Psoas muscle (tissue), 8 donors: ENCODE results near the gene PUDP. TPM values are rescaled to one million over a fixed set of nuclear protein-coding genes. Genes with fewer than 3 reads are reported as not detected.

Experiments used
- ATAC-seq, 4 donors: fragments of 200-7000 bp; cut with Tn5 transposase; one replicate each; pipeline ENCODE4 v1.9.1; 2020; ENCODE audit warnings: moderate library complexity in 3 of 4, mild to moderate bottlenecking in 2 of 4
- DNase-seq, 2 donors: peaks; one replicate each; pipeline ENCODE4 v3.0.0-alpha.2; 2020
- H3K27ac ChIP-seq: fragments of 200-600 bp; one replicate; pipeline ENCODE4 v1.8.0; 2022
- H3K27me3 ChIP-seq, 3 donors: fragments of 200-600 bp in 1 of 3; one replicate each; pipeline versions ENCODE4 v1.6.1 to v1.8.0; 2013 to 2022; ENCODE audit warnings: low read length in 2 of 3, mild to moderate bottlenecking in 2 of 3, moderate library complexity in 1 of 3; ENCODE audit not compliant: insufficient read depth in 3 of 3
- H3K36me3 ChIP-seq, 2 donors: fragments of 200-600 bp in 1 of 2; one replicate each; pipeline versions ENCODE4 v1.6.1 to v1.8.0; 2013 to 2022; ENCODE audit warnings: low read depth in 1 of 2, mild to moderate bottlenecking in 1 of 2, moderate library complexity in 1 of 2; ENCODE audit not compliant: insufficient read depth in 1 of 2
- H3K4me1 ChIP-seq: fragments of 200-600 bp; one replicate; pipeline ENCODE4 v1.8.0; 2022
- H3K4me3 ChIP-seq: fragments of 200-600 bp; one replicate; pipeline ENCODE4 v1.8.0; 2022; ENCODE audit warnings: mild to moderate bottlenecking
- H3K9me3 ChIP-seq: fragments of 200-600 bp; one replicate; pipeline ENCODE4 v1.8.0; 2022
- CTCF ChIP-seq: fragments of 200-600 bp; IDR thresholded peaks from one replicate; pipeline ENCODE4 v1.8.0; 2022; ENCODE audit warnings: antibody characterized with exemption
- WGBS, 3 donors: extraction: QIAGEN DNeasy Blood & Tissue Kit; methylation state at CpG; one replicate each; pipeline versions ENCODE4 v1.1.6 to v1.1.7; 2013; 5-methylcytosine and 5-hydroxymethylcytosine counted together
- intact Hi-C, 2 donors: fragments of 100-400 bp; cut with DNase I; formaldehyde crosslinking; loops; one replicate each; pipeline versions ENCODE4 v1.11.0 to v1.14.2; 2022
- polyA plus RNA-seq, 3 donors: library from polyadenylated mRNA; stranded (reverse); fragments of 200-250 nt; gene quantifications; one replicate each; pipeline ENCODE4 v1.2.3, GENCODE V29; 2013
- total RNA-seq, 4 donors: library from RNA; stranded (reverse); fragmentation: NEBNext Ultra II Directional in 2 of 4; extraction: Animal tissue kit (Norgen Biotek cat#: 25700) in 2 of 4; gene quantifications; one replicate each; pipeline versions ENCODE4 v1.2.1 to v1.2.4, GENCODE V29; 2021 to 2023
- donor health status: healthy with polysubstance abuse.
- donor health status: DM: no; HTN: no; CAD: no; lungs with moderate emphysema.
- donor health status: Bipolar disorder and iron deficiency.
- donor health status: healthy.
- donor health status: DM: yes; HTN: yes; CAD: no.
- donor health status: DM: no; HTN: no; CAD: no.
- donor health status: DM: no; HTN: no; CAD: no.
- donor health status: DM: yes; HTN: yes; CAD: no.

Gene PUDP
- total and polyA plus RNA-seq, 7 donors, result 17.2 to 34.0 (median 21.4) TPM

GRCh38 chrX:7074908-7075204, 73.1 kb downstream of the PUDP start:
- no peak for DNase-seq
- Histone ChIP-seq H3K36me3 (peaks cover 0 to 11% of the 10 kb centered on the region in 2 donors), H3K27ac (no peak overlapping the region), H3K9me3 (no peaks in the 10 kb centered on the region), H3K27me3 (no peaks in the 10 kb centered on the region), H3K4me3 (no peak overlapping the region), H3K4me1 (no peaks in the 10 kb centered on the region)
- intact Hi-C loops, result no loop called here
- TF ChIP-seq CTCF, result no peak
- WGBS, 3 donors, result 79 to 100% (median 89%) methylated on average over 1 of the region's 1 CpG
- no peak for ATAC-seq

- intact Hi-C loops, result no loop called here
- Histone ChIP-seq H3K4me1 (no peaks in the 10 kb centered on the region), H3K36me3 (peaks cover 0 to 11% of the 10 kb centered on the region in 2 donors), H3K27me3 (no peaks in the 10 kb centered on the region), H3K27ac (no peak overlapping the region), H3K4me3 (no peak overlapping the region), H3K9me3 (no peaks in the 10 kb centered on the region)
- TF ChIP-seq CTCF, result no peak
- WGBS, 3 donors, result 96 to 97% (median 96%) methylated on average over 9 of the region's 9 CpGs
- ATAC-seq, result no peak
- no peak for DNase-seq
These were observed 73.6 kb downstream of the PUDP start for GRCh38 chrX:7074148-7074907.

GRCh38 chrX:7073336-7073735, 74.6 kb downstream of the PUDP start:
- intact Hi-C loops, result no loop called here
- peaks cover 0 to 11% of the 10 kb centered on the region in 2 donors for H3K36me3 ChIP-seq
- H3K4me3 ChIP-seq, result no peak overlapping the region
- DNase-seq (no peak), ATAC-seq (no peak)
- no peaks in the 10 kb centered on the region for H3K9me3 ChIP-seq
- WGBS, 3 donors, result 63 to 90% (median 75%) methylated on average over 3 of the region's 3 CpGs
- TF ChIP-seq CTCF, result no peak
- H3K27me3 ChIP-seq, result no peaks in the 10 kb centered on the region
- H3K27ac ChIP-seq, result no peak overlapping the region
- no peaks in the 10 kb centered on the region for H3K4me1 ChIP-seq

- Histone ChIP-seq H3K9me3 (no peaks in the 10 kb centered on the region), H3K36me3 (peaks cover 0 to 11% of the 10 kb centered on the region in 2 donors), H3K27ac (no peak overlapping the region), H3K4me3 (no peak overlapping the region), H3K4me1 (no peaks in the 10 kb centered on the region), H3K27me3 (no peaks in the 10 kb centered on the region)
- WGBS, 3 donors, result 97 to 98% (median 97%) methylated on average over 7 of the region's 7 CpGs
- intact Hi-C loops, result no loop called here
- TF ChIP-seq CTCF, result no peak
- no peak for ATAC-seq
- DNase-seq, result no peak
These were observed 75.1 kb downstream of the PUDP start for GRCh38 chrX:7072856-7073255.

GRCh38 chrX:7071390-7071789, 76.6 kb downstream of the PUDP start:
- H3K4me1 ChIP-seq, result no peaks in the 10 kb centered on the region
- intact Hi-C loops, result no loop called here
- ATAC-seq, result no peak
- 52 to 68% (median 57%) methylated on average over 3 of the region's 3 CpGs for WGBS, 3 donors
- TF ChIP-seq CTCF, result no peak
- H3K9me3 ChIP-seq, result no peaks in the 10 kb centered on the region
- H3K27ac ChIP-seq, result no peak overlapping the region
- H3K36me3 ChIP-seq, result peaks cover 0 to 4% of the 10 kb centered on the region in 2 donors
- no peak for DNase-seq
- H3K27me3 ChIP-seq, result no peaks in the 10 kb centered on the region
- H3K4me3 ChIP-seq, result no peak overlapping the region
